Smooth muscle cell (in vitro differentiated cells): ENCODE measurements around the gene RC3H1. TPM values are rescaled to one million over a fixed set of nuclear protein-coding genes. Genes with fewer than 3 reads are reported as not detected.
A peak's percentile ranks its signal among the peaks of the same experiment; 100 is the strongest.

Source experiments
- DNase-seq: peaks from one replicate; lab custom pipeline; 2025; ENCODE audit not compliant: unreplicated experiment; lab: John Stamatoyannopoulos, UW
- H2AFZ ChIP-seq: fragments of 200-600 bp; sonication (generic); 2 replicates; pipeline ENCODE4 v1.6.0; 2016; ENCODE audit warnings: antibody characterized with exemption, low read depth, mild to moderate bottlenecking
- H3F3A ChIP-seq: fragments of 200-600 bp; sonication (generic); 2 replicates; pipeline ENCODE4 v1.6.0; 2017; ENCODE audit warnings: antibody characterized with exemption, low read depth
- H3K27ac ChIP-seq: fragments of 200-600 bp; sonication (generic); 2 replicates; pipeline ENCODE4 v1.5.1; 2016; ENCODE audit warnings: low read depth, mild to moderate bottlenecking
- H3K27me3 ChIP-seq: fragments of 200-600 bp; sonication (generic); 2 replicates; pipeline ENCODE4 v1.6.1; 2016; ENCODE audit warnings: low read depth, mild to moderate bottlenecking
- H3K36me3 ChIP-seq: fragments of 200-600 bp; sonication (generic); 2 replicates; pipeline ENCODE4 v1.5.1; 2016; ENCODE audit warnings: low read depth
- H3K4me1 ChIP-seq: fragments of 200-600 bp; sonication (generic); 2 replicates; pipeline ENCODE4 v1.5.1; 2016; ENCODE audit warnings: low read depth
- H3K4me2 ChIP-seq: fragments of 200-600 bp; sonication (generic); 2 replicates; pipeline ENCODE4 v1.6.0; 2016; ENCODE audit warnings: mild to moderate bottlenecking
- H3K4me3 ChIP-seq: fragments of 200-600 bp; sonication (generic); 2 replicates; pipeline ENCODE4 v1.5.1; 2016; ENCODE audit warnings: mild to moderate bottlenecking
- H3K79me2 ChIP-seq: fragments of 200-600 bp; sonication (generic); 2 replicates; pipeline ENCODE4 v1.6.0; 2016; ENCODE audit warnings: low read depth, mild to moderate bottlenecking
- H3K9ac ChIP-seq: fragments of 200-600 bp; sonication (generic); 2 replicates; pipeline ENCODE4 v1.6.0; 2016; ENCODE audit warnings: low read depth
- H3K9me3 ChIP-seq: fragments of 200-600 bp; sonication (generic); replicated peaks from 2 replicates; pipeline ENCODE4 v1.5.1; 2016; ENCODE audit warnings: low read depth
- H4K20me1 ChIP-seq: fragments of 200-600 bp; sonication (generic); 2 replicates; pipeline ENCODE4 v1.6.0; 2016; ENCODE audit warnings: low read depth
- WGBS: methylation state at CpG from one replicate; pipeline ENCODE4 v1.1.7; 2016; ENCODE audit warnings: low lambda C conversion rate; 5-methylcytosine and 5-hydroxymethylcytosine counted together
- polyA plus RNA-seq: library from polyadenylated mRNA; unstranded; fragments of >200 nt; fragmentation: Nextera tagmentation; extraction: Ambion mirVana; gene quantifications from 2 replicates; pipeline ENCODE4 v1.2.1, GENCODE V29; 2016
- total RNA-seq: library from RNA; depleted of rRNA; stranded (reverse); fragments of >200 nt; gene quantifications from 2 replicates; pipeline ENCODE4 v1.2.3, GENCODE V29; 2014
- TF ChIP-seq, protein P1 (sequence below): fragments of 200-600 bp; sonication (generic); IDR thresholded peaks from 2 replicates; pipeline ENCODE4 v1.5.1; 2017; ENCODE audit warnings: borderline replicate concordance, mild to moderate bottlenecking, antibody characterized with exemption; ENCODE audit not compliant: insufficient read depth, poor library complexity, severe bottlenecking

Gene RC3H1
- total and polyA plus RNA-seq, 2 experiments from 2014 or later, result 3.9 to 21.6 TPM

- Histone ChIP-seq H3K9me3 (no peaks in the 10 kb centered on the region), H3K36me3 (peaks cover 19% of the 10 kb centered on the region), H3K9ac (no peak overlapping the region), H3K4me2 (no peak overlapping the region), H3F3A (no peaks in the 10 kb centered on the region), H3K27ac (no peak overlapping the region), H3K27me3 (no peaks in the 10 kb centered on the region), H3K4me3 (no peak overlapping the region), H2AFZ (no peak overlapping the region), H4K20me1 (peaks cover 20% of the 10 kb centered on the region), H3K4me1 (no peaks in the 10 kb centered on the region), H3K79me2 (no peaks in the 10 kb centered on the region)
- TF ChIP-seq, protein P1, sequence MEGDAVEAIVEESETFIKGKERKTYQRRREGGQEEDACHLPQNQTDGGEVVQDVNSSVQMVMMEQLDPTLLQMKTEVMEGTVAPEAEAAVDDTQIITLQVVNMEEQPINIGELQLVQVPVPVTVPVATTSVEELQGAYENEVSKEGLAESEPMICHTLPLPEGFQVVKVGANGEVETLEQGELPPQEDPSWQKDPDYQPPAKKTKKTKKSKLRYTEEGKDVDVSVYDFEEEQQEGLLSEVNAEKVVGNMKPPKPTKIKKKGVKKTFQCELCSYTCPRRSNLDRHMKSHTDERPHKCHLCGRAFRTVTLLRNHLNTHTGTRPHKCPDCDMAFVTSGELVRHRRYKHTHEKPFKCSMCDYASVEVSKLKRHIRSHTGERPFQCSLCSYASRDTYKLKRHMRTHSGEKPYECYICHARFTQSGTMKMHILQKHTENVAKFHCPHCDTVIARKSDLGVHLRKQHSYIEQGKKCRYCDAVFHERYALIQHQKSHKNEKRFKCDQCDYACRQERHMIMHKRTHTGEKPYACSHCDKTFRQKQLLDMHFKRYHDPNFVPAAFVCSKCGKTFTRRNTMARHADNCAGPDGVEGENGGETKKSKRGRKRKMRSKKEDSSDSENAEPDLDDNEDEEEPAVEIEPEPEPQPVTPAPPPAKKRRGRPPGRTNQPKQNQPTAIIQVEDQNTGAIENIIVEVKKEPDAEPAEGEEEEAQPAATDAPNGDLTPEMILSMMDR, result no peak
- DNase-seq, result no peak
These were observed 68.0 kb downstream of the RC3H1 start for GRCh38 chr1:173954179-173954578.

GRCh38 chr1:173948594-173948993, 73.6 kb downstream of the RC3H1 start:
- WGBS, result 98% methylated on average over 4 of the region's 4 CpGs

DNA sequence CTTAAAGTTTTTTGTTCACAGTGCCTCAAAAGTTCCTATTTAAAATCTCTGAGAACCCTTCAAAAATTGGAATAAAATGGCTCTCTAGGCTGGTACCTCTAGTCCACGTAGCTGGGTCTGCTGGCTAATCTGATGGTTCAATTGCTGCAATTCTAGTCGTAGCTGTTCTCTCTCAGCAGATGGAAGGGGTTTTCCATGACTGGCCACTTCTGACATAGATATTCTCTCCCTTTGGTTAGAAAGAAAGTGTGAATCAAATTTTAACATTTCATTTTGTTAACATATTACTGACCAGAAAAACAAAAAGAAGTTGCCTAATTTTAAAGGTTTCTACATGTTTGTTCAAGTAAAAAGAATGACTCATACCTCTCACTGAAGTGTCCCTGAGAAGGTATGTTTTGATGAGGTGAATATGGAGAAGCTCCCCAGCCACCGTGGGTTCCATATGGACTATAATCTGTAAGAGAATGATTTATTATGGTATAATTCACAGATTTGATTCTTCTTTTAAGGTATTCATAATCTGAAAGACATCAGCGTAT, 75.7 kb downstream of the RC3H1 start:
- Histone ChIP-seq H3K27me3 (no peaks in the 10 kb centered on the region), H3F3A (no peaks in the 10 kb centered on the region), H3K36me3 (peaks cover 41% of the 10 kb centered on the region), H2AFZ (no peak overlapping the region), H3K9me3 (no peaks in the 10 kb centered on the region), H4K20me1 (no peaks in the 10 kb centered on the region), H3K27ac (peak overlapping the region; percentile 13), H3K4me1 (no peaks in the 10 kb centered on the region), H3K79me2 (no peaks in the 10 kb centered on the region), H3K4me3 (no peak overlapping the region), H3K4me2 (no peak overlapping the region), H3K9ac (no peak overlapping the region)
- TF ChIP-seq, protein P1, result no peak
- DNase-seq, result no peak
- WGBS, result 93% methylated on average over 4 of the region's 4 CpGs

More at GRCh38 chr1:173948594-173948993, 73.6 kb downstream of the RC3H1 start:
- H3K79me2 ChIP-seq, result no peaks in the 10 kb centered on the region
- no peaks in the 10 kb centered on the region for H4K20me1 ChIP-seq
- H3K4me3 ChIP-seq, result no peak overlapping the region
- TF ChIP-seq, protein P1, result no peak
- H3K4me1 ChIP-seq, result no peaks in the 10 kb centered on the region
- H3K27ac ChIP-seq, result no peak overlapping the region
- no peak overlapping the region for H3K9ac ChIP-seq
- H3F3A ChIP-seq, result no peaks in the 10 kb centered on the region
- H3K27me3 ChIP-seq, result no peaks in the 10 kb centered on the region
- H3K9me3 ChIP-seq, result no peaks in the 10 kb centered on the region
- peaks cover 36% of the 10 kb centered on the region for H3K36me3 ChIP-seq
- DNase-seq, result no peak
- H2AFZ ChIP-seq, result no peak overlapping the region
- H3K4me2 ChIP-seq, result no peak overlapping the region

GRCh38 chr1:173937062-173937461, 85.1 kb downstream of the RC3H1 start:
- Histone ChIP-seq H3K27ac (no peak overlapping the region), H3K27me3 (no peaks in the 10 kb centered on the region), H3K4me1 (no peaks in the 10 kb centered on the region), H3K4me3 (no peak overlapping the region), H3F3A (no peaks in the 10 kb centered on the region), H3K79me2 (no peaks in the 10 kb centered on the region), H2AFZ (no peak overlapping the region), H3K9me3 (no peaks in the 10 kb centered on the region), H4K20me1 (no peaks in the 10 kb centered on the region), H3K9ac (no peak overlapping the region), H3K36me3 (peaks cover 41% of the 10 kb centered on the region), H3K4me2 (no peak overlapping the region)
- WGBS, result 97% methylated on average over 2 of the region's 2 CpGs
- TF ChIP-seq, protein P1, result no peak
- no peak for DNase-seq
